ENCODE results near the gene SUGP1. TPM values are rescaled to one million over a fixed set of nuclear protein-coding genes. Genes with fewer than 3 reads are reported as not detected.

Gene SUGP1
- total RNA-seq, 2 donors from 2014 or later, result 50.2 to 51.1 TPM

DNA sequence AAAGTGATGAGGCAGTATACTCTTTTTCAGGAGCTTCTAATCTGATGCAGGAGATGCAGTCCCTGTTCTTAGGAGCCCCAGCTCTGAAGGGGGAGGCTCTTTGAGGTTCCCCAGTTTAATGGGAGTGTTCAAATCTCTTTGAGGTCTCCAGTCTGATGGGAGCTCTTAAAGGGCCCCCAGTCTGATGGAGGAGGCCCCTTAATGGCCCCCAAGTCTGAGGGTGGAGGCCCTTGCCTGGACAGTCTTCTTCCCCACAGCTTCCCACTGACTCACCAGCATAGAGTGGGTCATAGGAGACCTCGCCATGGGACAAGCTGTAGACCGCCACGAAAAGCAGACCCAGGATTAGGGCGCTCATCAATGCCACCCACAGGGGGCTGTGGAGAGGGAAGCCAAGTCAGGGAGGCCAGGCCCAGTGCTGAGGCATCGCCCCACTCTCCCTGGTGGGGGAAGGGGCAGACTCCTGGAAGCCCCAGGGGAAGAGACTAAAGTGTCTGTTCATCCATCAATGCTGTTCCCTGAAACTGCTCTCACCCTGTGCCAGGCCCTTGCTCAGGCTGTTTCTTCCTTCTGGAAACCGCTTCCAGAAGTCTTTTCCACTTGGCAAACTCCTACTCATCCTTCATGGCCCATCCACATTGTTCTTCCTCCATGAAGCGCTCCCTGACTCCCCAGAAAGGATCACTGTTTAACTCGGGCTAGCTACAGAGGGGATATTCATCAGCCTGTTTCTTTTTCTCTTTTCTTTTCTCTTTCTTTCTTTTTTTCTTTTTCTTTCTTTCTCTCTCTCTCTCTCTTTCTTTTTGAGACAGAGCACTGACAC, 49.3 kb downstream of the SUGP1 start:
- H3K4me1 Mint-ChIP-seq, result peaks cover 10% of the 10 kb centered on the region
- peaks cover 4% of the 10 kb centered on the region for H3K36me3 Mint-ChIP-seq (ENCODE audit: low read depth)
- no peak overlapping the region for H3K4me3 Mint-ChIP-seq
- no peaks in the 10 kb centered on the region for H3K9me3 Mint-ChIP-seq
- peaks cover 9% of the 10 kb centered on the region for H3K27me3 Mint-ChIP-seq
- no peak for ATAC-seq (replicated peaks)
- H3K27ac Mint-ChIP-seq, result peak overlapping the region; percentile 3

DNA sequence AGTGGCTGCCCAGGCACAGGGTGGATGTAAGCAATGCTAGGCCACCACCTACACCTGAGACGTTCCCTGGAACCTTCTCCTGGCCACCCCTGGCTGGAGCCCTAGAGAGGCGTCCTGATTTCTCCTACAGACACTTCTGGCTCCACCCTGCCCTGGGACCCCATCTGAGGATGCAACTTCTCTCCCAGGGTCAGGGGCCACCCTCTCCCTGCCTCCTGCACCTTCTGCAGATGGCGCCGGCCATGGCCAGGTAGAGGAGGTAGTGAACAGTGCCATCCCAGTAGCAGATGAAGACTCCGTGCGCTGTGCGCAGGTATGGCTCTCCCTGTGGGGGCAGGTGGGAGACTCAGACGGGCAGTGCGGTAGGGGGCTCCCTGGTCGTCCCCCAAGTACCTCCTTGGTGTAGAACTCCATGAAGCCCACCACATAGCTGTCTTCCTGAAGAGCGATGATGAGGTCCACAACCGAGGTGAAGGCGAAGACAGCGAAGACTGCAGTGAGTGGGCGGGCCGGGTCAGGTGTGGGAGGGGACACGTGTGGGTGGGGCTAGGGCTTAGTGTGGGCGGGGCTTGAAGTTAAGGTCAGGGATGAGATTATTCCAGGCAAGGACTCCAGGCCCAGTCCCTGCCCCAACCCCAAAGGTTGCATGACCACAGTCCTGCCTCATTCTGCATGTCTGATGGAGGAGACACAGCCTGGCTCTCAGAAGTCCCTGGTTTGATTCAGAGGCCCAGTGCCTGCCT, 50.2 kb downstream of the SUGP1 start:
- peaks cover 10% of the 10 kb centered on the region for H3K4me1 Mint-ChIP-seq
- H3K36me3 Mint-ChIP-seq (ENCODE audit: low read depth), result no peaks in the 10 kb centered on the region
- ATAC-seq (replicated peaks), result no peak
- no peak overlapping the region for H3K27ac Mint-ChIP-seq
- no peak overlapping the region for H3K4me3 Mint-ChIP-seq
- peaks cover 9% of the 10 kb centered on the region for H3K27me3 Mint-ChIP-seq
- no peaks in the 10 kb centered on the region for H3K9me3 Mint-ChIP-seq

DNA sequence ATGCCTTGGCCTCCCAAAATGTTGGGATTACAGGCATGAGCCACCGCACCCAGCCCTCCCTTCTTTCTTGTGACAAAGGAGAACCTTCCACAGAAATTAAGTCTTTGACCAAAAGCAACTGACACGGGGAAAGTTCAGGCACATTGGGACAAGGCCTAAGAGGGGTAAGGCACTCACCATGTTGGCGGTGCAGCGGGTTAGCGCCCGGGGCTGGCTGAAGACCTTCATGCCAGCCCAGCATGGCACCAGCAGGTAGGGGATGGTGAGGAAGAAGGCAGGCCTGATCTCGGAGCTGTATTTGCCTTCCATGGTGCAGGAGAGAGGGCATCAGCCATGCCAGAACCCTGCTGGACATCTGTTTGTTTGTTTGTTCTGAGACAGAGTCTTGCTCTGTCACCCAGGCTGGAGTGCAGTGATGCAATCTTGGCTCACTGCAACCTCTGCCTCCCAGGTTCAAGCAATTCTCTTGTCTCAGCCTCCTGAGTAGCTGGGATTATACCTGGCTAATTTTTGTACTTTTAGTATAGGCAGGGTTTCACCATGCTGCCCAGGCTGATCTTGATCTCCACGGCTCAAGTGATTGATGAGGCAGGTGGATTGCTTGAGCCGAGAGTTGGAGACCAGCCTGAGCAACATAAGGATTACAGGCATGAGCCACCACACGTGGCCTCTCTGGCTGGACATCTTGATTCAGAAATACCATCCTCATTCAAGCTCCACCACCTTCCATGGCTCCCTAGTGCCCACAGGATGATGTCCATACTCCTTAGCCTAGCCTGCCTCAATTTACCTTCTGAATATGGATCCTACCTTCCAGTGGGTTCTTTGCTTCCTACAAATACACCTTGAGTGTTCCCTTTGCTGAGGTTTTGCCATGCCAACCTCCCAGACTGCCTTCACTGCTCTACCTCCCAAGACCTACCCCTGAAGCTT, 51.6 kb downstream of the SUGP1 start:
- H3K27ac Mint-ChIP-seq, result no peak overlapping the region
- H3K27me3 Mint-ChIP-seq, result peaks cover 4% of the 10 kb centered on the region

DNA sequence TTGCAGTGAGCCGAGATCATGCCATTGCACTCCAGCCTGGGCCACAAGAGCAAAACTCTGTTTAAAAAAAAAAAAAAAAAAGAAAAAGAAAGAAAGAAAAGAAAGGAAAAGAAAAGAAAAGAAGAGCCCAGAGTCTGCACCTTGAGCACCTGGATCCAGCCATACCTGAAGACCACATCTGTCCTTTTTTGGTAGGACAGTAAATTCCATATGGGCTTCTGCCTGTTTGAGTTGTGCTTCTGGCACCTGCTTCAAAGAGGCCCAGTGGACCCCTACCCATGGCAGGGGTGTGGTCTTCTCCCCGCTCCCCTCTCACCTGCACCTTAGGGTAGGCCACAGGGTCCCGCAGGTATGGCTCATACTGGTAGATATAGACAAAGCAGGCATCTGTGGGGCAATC, 53.0 kb downstream of the SUGP1 start:
- Mint-ChIP-seq H3K27ac (no peak overlapping the region), H3K4me3 (no peak overlapping the region), H3K9me3 (no peaks in the 10 kb centered on the region), H3K36me3 (ENCODE audit: low read depth) (no peaks in the 10 kb centered on the region), H3K4me1 (peaks cover 2% of the 10 kb centered on the region), H3K27me3 (peaks cover 6% of the 10 kb centered on the region)
- ATAC-seq (replicated peaks), result no peak

More for the DNA sequence above, 51.6 kb downstream of the SUGP1 start:
- no peak for ATAC-seq (replicated peaks)
- H3K4me3 Mint-ChIP-seq, result no peak overlapping the region
- peaks cover 5% of the 10 kb centered on the region for H3K4me1 Mint-ChIP-seq
- no peaks in the 10 kb centered on the region for H3K9me3 Mint-ChIP-seq
- no peaks in the 10 kb centered on the region for H3K36me3 Mint-ChIP-seq (ENCODE audit: low read depth)

DNA sequence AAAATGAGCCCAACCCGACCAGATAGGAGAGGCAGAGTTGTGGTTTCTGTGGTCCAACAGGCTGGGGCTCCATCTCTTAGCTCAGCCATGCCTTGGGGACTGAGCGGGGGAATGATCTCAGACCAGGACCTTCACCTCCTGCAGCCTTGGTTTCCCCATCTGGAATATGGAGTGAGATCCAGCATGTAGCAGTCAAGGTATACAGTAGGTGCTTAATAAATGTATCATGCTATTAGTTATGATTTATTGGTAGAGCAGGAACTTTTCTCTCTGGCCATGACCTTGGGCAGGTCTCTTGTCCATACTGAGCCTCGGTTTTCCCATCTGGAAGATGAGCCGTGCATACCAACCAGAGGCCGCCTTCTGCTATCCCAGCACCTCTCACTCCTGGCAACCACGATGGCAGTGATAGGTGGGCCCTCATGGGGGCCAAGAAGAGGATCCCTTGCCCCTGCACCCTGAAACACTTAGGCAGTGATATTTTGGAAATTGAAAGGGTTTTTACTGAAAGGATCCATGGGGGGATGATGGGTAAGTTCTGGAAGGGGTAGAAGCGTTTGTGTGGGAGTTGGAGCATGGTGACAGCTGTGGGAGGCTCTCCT, 56.3 kb downstream of the SUGP1 start:
- peaks cover 8% of the 10 kb centered on the region for H3K4me1 Mint-ChIP-seq
- H3K27me3 Mint-ChIP-seq, result peaks cover 19% of the 10 kb centered on the region
- H3K4me3 Mint-ChIP-seq, result no peak overlapping the region
- H3K9me3 Mint-ChIP-seq, result no peaks in the 10 kb centered on the region
- no peak overlapping the region for H3K27ac Mint-ChIP-seq
- no peak for ATAC-seq (replicated peaks)
- H3K36me3 Mint-ChIP-seq (ENCODE audit: low read depth), result no peaks in the 10 kb centered on the region

DNA sequence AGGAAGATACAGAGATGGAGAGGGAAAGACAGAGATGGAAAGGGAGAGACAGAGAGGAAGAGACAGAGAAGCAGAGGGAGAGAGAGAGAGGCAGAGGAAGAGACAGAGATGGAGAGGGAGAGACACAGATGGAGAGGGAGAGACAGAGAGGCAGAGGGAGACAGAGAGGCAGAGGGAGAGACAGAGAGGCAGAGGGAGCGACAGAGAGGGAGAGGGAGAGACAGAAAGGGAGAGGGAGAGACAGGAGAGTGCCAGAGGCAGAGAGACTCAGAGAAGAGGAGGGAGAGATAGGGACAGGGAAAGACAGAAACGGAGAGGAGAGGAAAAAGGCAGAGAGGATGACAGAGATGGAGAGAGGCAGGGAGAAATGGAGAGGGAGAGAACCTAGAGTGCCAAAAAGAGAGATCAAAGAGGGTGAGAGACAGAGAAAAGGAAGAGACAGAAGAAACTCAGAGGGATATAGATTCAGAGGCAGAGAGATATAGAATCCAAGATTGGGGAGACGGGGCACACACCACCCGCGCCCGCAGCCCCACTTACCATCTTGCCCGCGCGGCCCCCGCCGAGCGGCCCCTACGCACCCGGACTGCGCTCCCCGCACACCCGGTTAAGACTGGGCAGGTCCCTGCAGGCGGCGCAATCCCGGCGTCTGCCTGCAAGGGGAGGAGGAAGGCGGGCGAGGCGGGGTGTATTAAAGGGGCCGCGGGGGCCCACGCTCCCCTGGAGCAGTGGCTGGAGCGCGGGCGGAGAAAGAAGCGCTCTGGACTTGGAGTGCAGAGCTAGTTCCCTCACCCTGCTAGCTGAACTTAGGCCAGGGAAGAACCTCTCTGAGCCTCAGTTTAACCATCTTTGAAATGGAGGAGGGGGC, 57.9 kb downstream of the SUGP1 start:
- peaks cover 22% of the 10 kb centered on the region for H3K27me3 Mint-ChIP-seq
- H3K4me3 Mint-ChIP-seq, result peak overlapping the region; percentile 46

DNA sequence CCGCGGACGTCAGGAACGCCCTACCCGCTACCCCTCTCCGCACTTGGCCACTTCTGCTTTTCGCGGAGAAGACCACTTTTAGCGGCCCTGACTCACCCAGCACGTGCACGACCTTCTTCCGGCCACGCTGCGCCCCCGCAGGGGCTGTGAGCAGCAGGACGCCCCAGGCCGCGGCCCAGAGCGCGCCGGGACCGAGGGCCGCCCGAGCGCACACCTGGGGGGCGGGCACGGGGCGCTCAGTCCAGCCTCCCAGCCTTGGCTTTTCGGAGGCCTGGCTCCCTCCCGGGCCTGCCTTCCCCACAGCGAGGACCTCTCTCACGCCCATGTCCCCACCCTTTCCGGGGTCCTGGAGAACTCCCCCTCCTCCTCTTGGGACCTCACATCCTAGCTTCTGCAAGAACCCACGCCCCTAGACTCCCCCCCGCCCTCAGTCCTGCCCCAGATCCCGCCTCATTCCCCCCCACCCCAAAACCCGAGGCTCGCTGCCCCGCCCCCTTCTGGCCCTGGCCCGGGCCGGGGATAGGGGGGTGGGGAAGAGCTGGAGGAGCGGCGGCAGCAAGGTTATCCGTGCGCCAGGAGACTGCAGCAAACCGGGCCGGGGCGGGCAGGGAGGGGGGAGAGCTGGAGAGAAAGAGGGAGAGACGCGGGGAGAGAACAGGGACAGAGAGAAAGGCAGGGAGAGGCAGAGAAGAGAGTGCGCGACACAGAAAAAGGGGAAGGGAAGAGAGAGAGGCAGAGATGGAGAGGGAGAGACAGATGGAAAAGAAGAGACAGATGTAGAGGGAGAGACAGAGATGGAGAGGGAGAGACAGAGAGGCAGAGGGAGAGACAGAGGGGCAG, 58.7 kb downstream of the SUGP1 start:
- peaks cover 9% of the 10 kb centered on the region for H3K4me1 Mint-ChIP-seq
- H3K4me3 Mint-ChIP-seq, result peak overlapping the region; percentile 46
- no peaks in the 10 kb centered on the region for H3K9me3 Mint-ChIP-seq
- no peak for ATAC-seq (replicated peaks)
- peaks cover 27% of the 10 kb centered on the region for H3K27me3 Mint-ChIP-seq
- H3K27ac Mint-ChIP-seq, result no peak overlapping the region
- H3K36me3 Mint-ChIP-seq (ENCODE audit: low read depth), result no peaks in the 10 kb centered on the region

More for the DNA sequence above, 57.9 kb downstream of the SUGP1 start:
- Mint-ChIP-seq H3K36me3 (ENCODE audit: low read depth) (no peaks in the 10 kb centered on the region), H3K4me1 (peaks cover 8% of the 10 kb centered on the region), H3K9me3 (no peaks in the 10 kb centered on the region), H3K27ac (no peak overlapping the region)
- no peak for ATAC-seq (replicated peaks)

DNA sequence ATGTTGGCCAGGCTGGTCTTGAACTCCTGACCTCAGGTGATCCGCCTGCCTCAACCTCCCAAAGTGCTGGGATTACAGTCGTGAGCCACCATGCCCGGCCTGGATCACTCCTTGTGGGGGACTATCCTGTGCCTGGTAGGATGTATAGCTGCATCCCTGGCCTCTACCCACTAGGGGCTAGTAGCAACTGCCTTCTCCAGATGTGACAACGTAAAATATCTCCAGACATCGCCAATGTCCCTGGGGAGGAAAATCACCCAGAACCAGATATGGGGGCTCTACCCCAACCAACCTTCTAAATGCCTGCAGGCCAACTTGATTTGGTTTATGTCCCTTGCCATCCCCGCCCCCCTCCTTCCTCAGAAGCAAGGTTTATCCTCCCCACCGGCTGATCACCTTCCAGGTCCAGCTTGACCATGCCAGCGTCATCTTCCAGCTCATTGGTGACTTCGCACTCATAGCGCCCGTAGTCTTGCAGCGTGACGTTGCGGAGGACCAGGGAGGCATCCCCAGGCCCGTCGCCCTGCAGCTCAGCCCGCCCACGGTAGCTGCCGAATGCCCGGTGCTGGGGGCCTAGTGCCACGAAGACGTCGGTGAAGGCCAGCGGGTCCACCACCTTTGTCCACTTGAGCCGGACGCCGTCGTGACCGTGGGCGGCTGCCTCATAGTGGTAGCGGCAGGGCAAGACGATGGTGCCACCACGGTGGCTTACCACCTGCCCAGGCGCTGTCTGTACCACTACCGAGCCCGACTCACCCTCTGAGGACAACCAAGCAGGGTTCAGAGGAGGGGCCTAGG, 59.7 kb downstream of the SUGP1 start:
- H3K9me3 Mint-ChIP-seq, result no peaks in the 10 kb centered on the region
- no peak overlapping the region for H3K4me3 Mint-ChIP-seq
- peaks cover 12% of the 10 kb centered on the region for H3K4me1 Mint-ChIP-seq
- peaks cover 32% of the 10 kb centered on the region for H3K27me3 Mint-ChIP-seq
- H3K36me3 Mint-ChIP-seq (ENCODE audit: low read depth), result no peaks in the 10 kb centered on the region
- no peak for ATAC-seq (replicated peaks)
- H3K27ac Mint-ChIP-seq, result no peak overlapping the region

DNA sequence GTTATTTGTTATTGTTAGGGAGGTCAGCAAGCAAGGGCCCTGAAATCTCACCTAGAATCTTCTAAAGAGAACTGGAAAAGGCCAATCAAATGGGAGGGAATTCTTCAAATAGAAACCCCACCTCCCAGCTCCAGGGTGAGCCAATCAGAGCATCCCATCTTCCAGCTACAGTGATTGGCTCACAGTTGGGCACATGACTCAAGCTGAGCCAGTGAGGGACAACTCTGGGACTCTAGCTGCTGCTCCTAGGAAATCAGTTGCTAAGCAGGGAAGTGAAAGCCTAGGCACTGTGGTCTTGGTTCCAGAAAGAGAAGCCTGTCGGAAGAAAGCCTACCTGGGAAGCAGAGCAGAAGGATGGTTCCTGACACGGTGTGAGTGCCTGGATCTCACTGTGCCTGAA, 60.6 kb downstream of the SUGP1 start:
- H3K36me3 Mint-ChIP-seq (ENCODE audit: low read depth), result no peaks in the 10 kb centered on the region
- H3K9me3 Mint-ChIP-seq, result no peaks in the 10 kb centered on the region
- H3K4me3 Mint-ChIP-seq, result no peak overlapping the region
- peak; percentile 94 for ATAC-seq (replicated peaks)
- H3K27ac Mint-ChIP-seq, result no peak overlapping the region
- peaks cover 12% of the 10 kb centered on the region for H3K4me1 Mint-ChIP-seq
- peaks cover 34% of the 10 kb centered on the region for H3K27me3 Mint-ChIP-seq

DNA sequence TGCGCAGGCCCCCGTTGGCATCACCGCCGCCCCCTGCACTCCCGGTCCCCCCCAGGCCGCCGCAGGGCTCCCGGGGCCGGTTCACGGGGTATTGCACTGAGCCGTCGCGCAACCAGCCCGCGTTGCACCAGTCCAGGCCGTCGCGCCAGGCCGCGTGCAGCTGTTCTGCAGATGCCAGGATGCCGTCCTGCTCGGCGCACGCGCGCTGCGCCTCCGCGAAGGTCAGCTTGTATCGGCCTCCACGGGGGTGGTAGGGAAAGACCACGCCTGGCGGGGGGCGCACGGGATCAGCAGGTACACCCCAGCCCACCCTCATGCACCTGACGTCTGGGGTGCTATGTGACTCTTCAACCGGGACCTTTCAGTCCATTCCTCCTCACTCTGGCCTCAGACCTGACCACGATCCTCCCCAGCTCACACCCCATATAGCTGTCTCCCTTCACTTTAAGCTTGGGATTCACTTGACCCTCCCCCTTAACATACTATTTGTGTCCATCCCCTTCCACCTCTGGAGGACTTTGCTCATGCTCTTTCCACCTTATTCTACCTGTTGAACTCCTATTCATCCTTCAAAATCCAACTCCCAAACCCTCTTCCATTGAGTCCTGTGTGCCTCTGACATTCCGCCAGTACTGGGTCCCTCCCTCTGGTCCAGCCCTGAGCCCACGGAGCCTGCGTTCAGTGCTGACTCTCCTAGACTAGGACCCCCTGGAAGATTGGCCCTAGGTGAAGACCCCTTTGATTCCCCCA, 61.5 kb downstream of the SUGP1 start:
- Mint-ChIP-seq H3K9me3 (no peaks in the 10 kb centered on the region), H3K27ac (no peak overlapping the region)
- no peak for ATAC-seq (replicated peaks)

DNA sequence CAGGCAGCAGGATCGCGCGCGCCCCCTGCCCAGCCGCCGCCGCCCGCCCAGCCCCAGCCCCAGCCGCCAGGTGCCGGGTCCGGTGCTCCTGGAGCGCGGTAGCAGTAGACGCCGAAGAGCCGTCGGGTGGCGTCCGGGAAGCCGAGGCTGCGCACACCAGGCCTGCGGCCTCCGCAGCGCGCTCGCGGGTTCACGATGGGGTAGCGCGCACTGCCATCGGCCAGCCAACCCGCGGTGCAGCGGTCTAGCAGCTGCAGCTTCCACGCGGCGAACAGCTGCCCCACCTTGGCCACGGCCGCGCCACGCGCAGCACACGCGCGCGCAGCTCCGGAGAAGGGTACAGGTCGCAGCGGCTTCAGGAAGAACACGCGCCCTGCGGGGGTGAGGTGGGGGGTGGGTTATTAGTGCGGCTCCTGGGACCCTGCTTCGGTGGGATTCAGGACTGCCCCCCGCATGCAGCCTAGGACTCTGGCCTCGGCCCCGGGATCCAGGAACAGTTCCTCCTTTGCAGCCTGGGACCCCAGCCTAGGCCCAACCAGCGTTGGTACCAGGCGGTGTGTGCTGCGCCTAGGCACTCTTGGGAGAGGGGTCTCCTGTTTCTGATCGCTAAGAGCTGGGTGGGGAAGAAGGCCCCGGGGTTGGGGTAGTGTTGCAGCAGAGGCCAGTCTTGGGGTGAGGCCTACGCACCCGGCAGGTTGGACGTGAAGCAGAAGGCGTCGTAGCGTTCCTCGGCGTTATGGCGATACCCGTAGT, 62.3 kb downstream of the SUGP1 start:
- no peak for ATAC-seq (replicated peaks)
- Mint-ChIP-seq H3K36me3 (ENCODE audit: low read depth) (no peaks in the 10 kb centered on the region), H3K27me3 (peaks cover 36% of the 10 kb centered on the region), H3K9me3 (no peaks in the 10 kb centered on the region), H3K27ac (no peak overlapping the region), H3K4me3 (no peak overlapping the region), H3K4me1 (peaks cover 12% of the 10 kb centered on the region)

More for the DNA sequence above, 61.5 kb downstream of the SUGP1 start:
- Mint-ChIP-seq H3K4me1 (peaks cover 12% of the 10 kb centered on the region), H3K27me3 (peaks cover 34% of the 10 kb centered on the region), H3K36me3 (ENCODE audit: low read depth) (no peaks in the 10 kb centered on the region), H3K4me3 (no peak overlapping the region)

Measured in activated T-helper 17 cell treated with anti-CD3 and anti-CD28 coated beads, Interleukin-2, amount 50 U/mL, for 72 hours (primary cell).